CD4-positive, alpha-beta T cell treated with Interleukin-6 for 4 hours (primary cell): ENCODE measurements around the gene NID2.

Source experiments
- DNase-seq: peaks from one replicate; pipeline ENCODE4 v3.0.0-alpha.2; 2020; ENCODE audit warnings: mixed read lengths

NID2 gene

GRCh38 chr14:52068615-52069306, at the start of gene NID2:
TSS of gene NID2 (minus strand) at chr14:52069059. CDS start at chr14:52068994, 65 bp downstream.
- DNase-seq, result peak; percentile 25

- DNase-seq, result no peak
These were observed 48.4 kb upstream of the NID2 start for GRCh38 chr14:52117111-52117832.

- DNase-seq, result no peak
These were observed 46.4 kb upstream of the NID2 start for GRCh38 chr14:52115286-52115685.

GRCh38 chr14:52112336-52113018, 43.6 kb upstream of the NID2 start:
- DNase-seq, result no peak

- DNase-seq, result no peak
These were observed 42.7 kb upstream of the NID2 start for GRCh38 chr14:52111583-52111982.

GRCh38 chr14:52110441-52111086, 41.7 kb upstream of the NID2 start:
- DNase-seq, result no peak

GRCh38 chr14:52108823-52109222, 40.0 kb upstream of the NID2 start:
- no peak for DNase-seq

- no peak for DNase-seq
These were observed 38.0 kb upstream of the NID2 start for GRCh38 chr14:52106840-52107239.

GRCh38 chr14:52103416-52103815, 34.6 kb upstream of the NID2 start:
- DNase-seq, result no peak

- DNase-seq, result no peak
These were observed 26.9 kb upstream of the NID2 start for GRCh38 chr14:52095794-52096193.

GRCh38 chr14:52095336-52095735, 26.5 kb upstream of the NID2 start:
- no peak for DNase-seq

- no peak for DNase-seq
These were observed 25.9 kb upstream of the NID2 start for GRCh38 chr14:52094546-52095271.

- DNase-seq, result no peak
These were observed 23.1 kb upstream of the NID2 start for GRCh38 chr14:52091928-52092327.

- no peak for DNase-seq
These were observed 22.1 kb upstream of the NID2 start for GRCh38 chr14:52090936-52091335.

- no peak for DNase-seq
These were observed 20.4 kb upstream of the NID2 start for GRCh38 chr14:52089218-52089617.

- no peak for DNase-seq
These were observed 17.9 kb upstream of the NID2 start for GRCh38 chr14:52086711-52087110.

GRCh38 chr14:52082903-52083302, 14.0 kb upstream of the NID2 start:
- DNase-seq, result no peak

GRCh38 chr14:52081964-52082363, 13.1 kb upstream of the NID2 start:
- no peak for DNase-seq

- DNase-seq, result no peak
These were observed 12.2 kb upstream of the NID2 start for GRCh38 chr14:52080808-52081755.

GRCh38 chr14:52080158-52080800, 11.4 kb upstream of the NID2 start:
- DNase-seq, result no peak
